ENCODE measurements around the gene FMN2.

FMN2 gene

DNA sequence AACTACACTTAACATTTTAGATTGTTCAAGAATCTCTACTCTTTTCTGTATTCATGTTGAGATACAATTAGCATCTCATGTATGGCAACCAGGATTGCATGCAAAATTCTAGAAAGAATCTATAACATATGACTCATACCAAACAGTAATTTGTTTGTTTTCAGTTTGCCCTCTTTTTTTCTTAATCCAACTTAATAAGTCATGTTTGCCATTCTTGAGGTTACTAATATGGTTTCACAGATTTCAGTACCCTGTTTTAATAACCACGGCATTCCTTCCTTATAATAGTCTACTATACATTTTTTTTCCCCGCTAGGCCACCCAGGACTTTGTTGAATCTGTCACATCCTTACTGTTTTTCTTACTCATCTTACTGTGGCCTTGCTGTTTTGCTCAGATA lies 140.8 kb downstream of the FMN2 start:
- no peak for DNase-seq
- Histone ChIP-seq H3K4me2 (ENCODE audit: low read length) (no peak overlapping the region), H3K27ac (ENCODE audit: low read depth, low read length) (no peak overlapping the region), H2BK12ac (ENCODE audit: low read length) (no peak overlapping the region), H3K4me1 (ENCODE audit: control insufficient read depth in 1 of 2, insufficient read depth in 2 of 2, low read length in 2 of 2) (peaks cover 0 to 3% of the 10 kb centered on the region in 2 experiments), H4K91ac (ENCODE audit: low read depth, low read length) (no peak overlapping the region), H2BK120ac (ENCODE audit: insufficient read depth, low read length, poor library complexity) (no peak overlapping the region), H3K4me3 (ENCODE audit: low read depth, low read length) (no peak overlapping the region), H3K79me1 (ENCODE audit: low read length) (no peaks in the 10 kb centered on the region), H3K79me2 (ENCODE audit: control insufficient read depth, insufficient read depth, low read length, poor library complexity) (no peaks in the 10 kb centered on the region), H3K14ac (ENCODE audit: low read length) (no peak overlapping the region), H2AK5ac (ENCODE audit: low read length) (no peak overlapping the region), H4K12ac (ENCODE audit: low read depth, low read length) (no peak overlapping the region), H2AFZ (ENCODE audit: insufficient read depth, low read length, poor library complexity) (no peak overlapping the region), H3K18ac (ENCODE audit: low read length) (no peak overlapping the region), H3K4ac (ENCODE audit: low read depth, low read length) (no peak overlapping the region), H4K8ac (ENCODE audit: low read depth, low read length) (no peak overlapping the region), H2BK5ac (ENCODE audit: low read depth, low read length, poor library complexity) (no peak overlapping the region), H3K9me3 (ENCODE audit: insufficient read depth, low read depth, low read length) (no peaks in the 10 kb centered on the region), H3K9ac (ENCODE audit: low read length) (no peak overlapping the region), H3K27me3 (ENCODE audit: insufficient read depth, low read length) (no peaks in the 10 kb centered on the region), H3K23ac (ENCODE audit: low read length) (no peak overlapping the region), H3K36me3 (ENCODE audit: control insufficient read depth in 1 of 2, insufficient read depth in 2 of 2, low read length in 2 of 2) (no peaks in the 10 kb centered on the region)
- no CpG with 5 or more reads among the region's 2 CpGs for WGBS (ENCODE audit: extremely low coverage, insufficient coverage, insufficient read length)

DNA sequence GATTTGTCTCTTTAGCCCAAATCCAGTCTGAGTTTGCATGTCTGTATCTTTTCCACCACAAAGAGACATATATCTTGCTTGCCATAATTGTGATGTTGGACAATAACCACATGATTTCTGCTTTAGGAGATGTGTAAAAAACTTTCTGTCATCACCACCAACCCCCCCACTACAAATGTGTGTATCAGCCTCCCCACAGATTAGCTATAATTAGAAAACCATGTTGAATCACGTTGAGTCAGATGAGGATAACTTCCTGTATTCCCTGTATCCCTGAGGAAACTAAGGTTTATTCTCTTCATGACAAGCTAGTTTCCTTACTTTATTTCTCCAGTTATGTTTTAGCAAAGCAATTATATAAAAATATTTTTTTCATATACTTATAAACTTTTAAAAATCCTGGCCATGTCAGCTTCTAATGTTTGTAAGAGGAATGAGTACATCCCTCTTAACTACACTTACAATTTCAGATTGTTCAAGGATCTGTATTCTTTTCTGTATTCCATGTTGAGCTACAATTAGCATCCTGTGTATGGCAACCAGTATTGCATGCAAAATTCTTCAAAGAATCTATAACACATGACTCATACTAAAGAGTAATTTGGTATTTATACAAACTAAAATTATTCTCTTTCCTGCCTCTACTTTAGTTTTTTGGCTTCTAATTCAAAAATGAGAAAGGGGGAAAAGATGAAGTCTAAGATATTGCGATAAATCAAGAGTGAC lies 143.0 kb downstream of the FMN2 start:
- no peak overlapping the region for H2BK120ac ChIP-seq (ENCODE audit: insufficient read depth, low read length, poor library complexity)
- H3K27me3 ChIP-seq (ENCODE audit: insufficient read depth, low read length): no peaks in the 10 kb centered on the region
- peaks cover 0 to 3% of the 10 kb centered on the region in 2 experiments for H3K4me1 ChIP-seq (ENCODE audit: control insufficient read depth in 1 of 2, insufficient read depth in 2 of 2, low read length in 2 of 2)
- H3K18ac ChIP-seq (ENCODE audit: low read length): no peak overlapping the region
- no peak overlapping the region for H3K4me2 ChIP-seq (ENCODE audit: low read length)
- H3K9ac ChIP-seq (ENCODE audit: low read length): no peak overlapping the region
- no peaks in the 10 kb centered on the region for H3K36me3 ChIP-seq (ENCODE audit: control insufficient read depth in 1 of 2, insufficient read depth in 2 of 2, low read length in 2 of 2)
- no peak overlapping the region for H3K14ac ChIP-seq (ENCODE audit: low read length)
- DNase-seq: no peak
- H4K12ac ChIP-seq (ENCODE audit: low read depth, low read length): no peak overlapping the region
- H3K4me3 ChIP-seq (ENCODE audit: low read depth, low read length): no peak overlapping the region
- no peak overlapping the region for H4K91ac ChIP-seq (ENCODE audit: low read depth, low read length)
- no peak overlapping the region for H2AFZ ChIP-seq (ENCODE audit: insufficient read depth, low read length, poor library complexity)
- no peak overlapping the region for H4K8ac ChIP-seq (ENCODE audit: low read depth, low read length)
- no peak overlapping the region for H3K23ac ChIP-seq (ENCODE audit: low read length)
- no peak overlapping the region for H3K27ac ChIP-seq (ENCODE audit: low read depth, low read length)
- H3K4ac ChIP-seq (ENCODE audit: low read depth, low read length): no peak overlapping the region
- no CpG with 5 or more reads among the region's 2 CpGs for WGBS (ENCODE audit: extremely low coverage, insufficient coverage, insufficient read length)
- H3K9me3 ChIP-seq (ENCODE audit: insufficient read depth, low read depth, low read length): no peaks in the 10 kb centered on the region
- H2BK12ac ChIP-seq (ENCODE audit: low read length): no peak overlapping the region
- H2BK5ac ChIP-seq (ENCODE audit: low read depth, low read length, poor library complexity): no peak overlapping the region
- no peaks in the 10 kb centered on the region for H3K79me1 ChIP-seq (ENCODE audit: low read length)
- no peaks in the 10 kb centered on the region for H3K79me2 ChIP-seq (ENCODE audit: control insufficient read depth, insufficient read depth, low read length, poor library complexity)
- no peak overlapping the region for H2AK5ac ChIP-seq (ENCODE audit: low read length)

DNA sequence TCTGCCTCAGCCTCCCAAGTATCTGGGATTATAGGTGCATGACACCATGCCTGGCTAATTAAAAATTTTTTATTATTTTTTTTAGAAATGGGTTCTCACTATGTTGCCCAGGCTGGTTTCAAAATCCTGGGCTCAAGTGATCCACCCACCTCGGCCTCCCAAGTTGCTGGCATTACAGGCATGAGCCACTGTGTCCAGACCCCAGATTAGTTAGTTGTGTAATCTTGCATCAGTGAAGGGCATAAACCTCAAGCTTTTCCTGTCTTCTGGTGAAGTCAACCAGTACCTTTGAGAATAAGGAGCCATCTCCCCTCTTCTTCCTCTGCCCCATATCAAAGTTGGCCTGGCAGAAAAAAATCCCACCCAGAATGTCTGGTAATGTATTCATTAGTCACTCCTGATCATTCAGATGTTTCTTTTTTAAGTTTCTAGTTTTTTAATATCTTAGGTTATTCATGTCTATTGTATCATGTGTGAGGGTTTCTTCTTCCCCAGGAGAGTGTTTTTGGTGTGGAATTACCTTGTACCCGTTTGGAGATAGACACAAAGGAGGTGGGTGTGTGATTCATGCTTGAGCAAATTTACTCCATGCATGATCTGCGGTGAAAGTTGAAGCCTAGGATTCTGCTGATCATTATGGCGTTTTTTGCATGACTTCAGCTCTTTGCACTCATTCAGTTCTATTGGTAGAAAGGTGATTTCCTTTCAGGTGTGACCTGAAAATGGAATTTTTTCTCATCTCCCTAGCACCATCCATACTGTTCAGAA lies 144.0 kb downstream of the FMN2 start:
- Histone ChIP-seq H3K14ac (ENCODE audit: low read length) (no peak overlapping the region), H3K79me2 (ENCODE audit: control insufficient read depth, insufficient read depth, low read length, poor library complexity) (no peaks in the 10 kb centered on the region), H3K79me1 (ENCODE audit: low read length) (no peaks in the 10 kb centered on the region), H3K4me3 (ENCODE audit: low read depth, low read length) (no peak overlapping the region), H2BK5ac (ENCODE audit: low read depth, low read length, poor library complexity) (no peak overlapping the region), H3K23ac (ENCODE audit: low read length) (no peak overlapping the region), H3K18ac (ENCODE audit: low read length) (no peak overlapping the region), H3K4ac (ENCODE audit: low read depth, low read length) (no peak overlapping the region), H4K91ac (ENCODE audit: low read depth, low read length) (no peak overlapping the region), H4K8ac (ENCODE audit: low read depth, low read length) (no peak overlapping the region), H2AFZ (ENCODE audit: insufficient read depth, low read length, poor library complexity) (no peak overlapping the region), H3K9me3 (ENCODE audit: insufficient read depth, low read depth, low read length) (no peaks in the 10 kb centered on the region), H3K36me3 (ENCODE audit: control insufficient read depth in 1 of 2, insufficient read depth in 2 of 2, low read length in 2 of 2) (no peaks in the 10 kb centered on the region), H3K4me1 (ENCODE audit: control insufficient read depth in 1 of 2, insufficient read depth in 2 of 2, low read length in 2 of 2) (peaks cover 0 to 3% of the 10 kb centered on the region in 2 experiments), H3K27ac (ENCODE audit: low read depth, low read length) (no peak overlapping the region), H4K12ac (ENCODE audit: low read depth, low read length) (no peak overlapping the region), H2AK5ac (ENCODE audit: low read length) (no peak overlapping the region), H3K4me2 (ENCODE audit: low read length) (no peak overlapping the region), H2BK12ac (ENCODE audit: low read length) (no peak overlapping the region), H3K9ac (ENCODE audit: low read length) (no peak overlapping the region), H2BK120ac (ENCODE audit: insufficient read depth, low read length, poor library complexity) (no peak overlapping the region), H3K27me3 (ENCODE audit: insufficient read depth, low read length) (no peaks in the 10 kb centered on the region)
- no peak for DNase-seq
- no CpG with 5 or more reads among the region's 4 CpGs for WGBS (ENCODE audit: extremely low coverage, insufficient coverage, insufficient read length)

DNA sequence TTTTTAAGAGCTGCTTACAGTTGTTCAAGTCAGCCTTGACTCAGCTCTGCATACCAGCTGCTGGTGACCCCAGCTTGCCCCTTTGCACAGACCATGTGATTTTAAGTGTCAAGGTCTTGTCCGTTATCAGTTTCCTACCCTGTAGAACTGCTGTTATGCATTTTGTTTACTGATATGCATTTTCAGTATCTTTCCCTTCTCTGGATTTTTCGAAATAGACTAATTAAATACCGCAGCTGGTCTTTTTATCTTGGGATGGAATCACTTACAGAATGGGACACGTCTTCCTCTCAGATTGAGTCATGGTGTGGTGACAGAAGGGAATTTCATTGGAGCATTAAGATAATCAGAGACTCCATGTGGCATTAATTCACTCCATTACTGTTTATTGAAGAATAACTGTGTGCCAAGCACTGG lies 145.6 kb downstream of the FMN2 start:
- no peak overlapping the region for H2BK12ac ChIP-seq (ENCODE audit: low read length)
- no peak overlapping the region for H3K14ac ChIP-seq (ENCODE audit: low read length)
- H2AFZ ChIP-seq (ENCODE audit: insufficient read depth, low read length, poor library complexity): no peak overlapping the region

More for the DNA sequence above, 145.6 kb downstream of the FMN2 start:
- Histone ChIP-seq H3K18ac (ENCODE audit: low read length) (no peak overlapping the region), H3K27me3 (ENCODE audit: insufficient read depth, low read length) (no peaks in the 10 kb centered on the region), H3K27ac (ENCODE audit: low read depth, low read length) (no peak overlapping the region), H3K4me1 (ENCODE audit: control insufficient read depth in 1 of 2, insufficient read depth in 2 of 2, low read length in 2 of 2) (peaks cover 0 to 3% of the 10 kb centered on the region in 2 experiments), H4K91ac (ENCODE audit: low read depth, low read length) (no peak overlapping the region), H3K9ac (ENCODE audit: low read length) (no peak overlapping the region), H3K23ac (ENCODE audit: low read length) (no peak overlapping the region), H3K79me2 (ENCODE audit: control insufficient read depth, insufficient read depth, low read length, poor library complexity) (no peaks in the 10 kb centered on the region), H4K12ac (ENCODE audit: low read depth, low read length) (no peak overlapping the region), H2AK5ac (ENCODE audit: low read length) (no peak overlapping the region), H3K4me2 (ENCODE audit: low read length) (no peak overlapping the region), H3K4me3 (ENCODE audit: low read depth, low read length) (no peak overlapping the region), H3K4ac (ENCODE audit: low read depth, low read length) (no peak overlapping the region), H2BK5ac (ENCODE audit: low read depth, low read length, poor library complexity) (no peak overlapping the region), H3K9me3 (ENCODE audit: insufficient read depth, low read depth, low read length) (no peaks in the 10 kb centered on the region), H4K8ac (ENCODE audit: low read depth, low read length) (no peak overlapping the region), H3K36me3 (ENCODE audit: control insufficient read depth in 1 of 2, insufficient read depth in 2 of 2, low read length in 2 of 2) (no peaks in the 10 kb centered on the region), H2BK120ac (ENCODE audit: insufficient read depth, low read length, poor library complexity) (no peak overlapping the region), H3K79me1 (ENCODE audit: low read length) (no peaks in the 10 kb centered on the region)
- no peak for DNase-seq
- no CpG with 5 or more reads among the region's 4 CpGs for WGBS (ENCODE audit: extremely low coverage, insufficient coverage, insufficient read length)

Data from trophoblast cell (in vitro differentiated cells and primary cell).